Muscle layer of colon (tissue), 2 donors: ENCODE measurements around the gene NT5E.

Experiments
- H3K27ac ChIP-seq: one replicate; pipeline ENCODE4 v1.7.0; 2013; ENCODE audit warnings: low read depth, mild to moderate bottlenecking, low read length, moderate library complexity
- H3K27me3 ChIP-seq, 2 donors: one replicate each; pipeline ENCODE4 v1.7.0; 2013; ENCODE audit warnings: low read length in 2 of 2, mild to moderate bottlenecking in 2 of 2; ENCODE audit not compliant: insufficient read depth in 2 of 2, control insufficient read depth in 1 of 2
- H3K36me3 ChIP-seq: one replicate; pipeline ENCODE4 v1.7.0; 2013; ENCODE audit warnings: mild to moderate bottlenecking, low read length; ENCODE audit not compliant: insufficient read depth
- H3K4me1 ChIP-seq: one replicate; pipeline ENCODE4 v1.7.0; 2013; ENCODE audit warnings: mild to moderate bottlenecking, low read length; ENCODE audit not compliant: insufficient read depth
- H3K4me3 ChIP-seq, 2 donors: one replicate each; pipeline ENCODE4 v1.7.0; 2013; ENCODE audit warnings: low read length in 2 of 2, low read depth in 1 of 2, mild to moderate bottlenecking in 1 of 2, moderate library complexity in 1 of 2
- H3K9ac ChIP-seq: one replicate; pipeline ENCODE4 v1.7.0; 2013; ENCODE audit warnings: low read length
- H3K9me3 ChIP-seq: one replicate; pipeline ENCODE4 v1.7.0; 2013; ENCODE audit warnings: mild to moderate bottlenecking, low read length
- donor health status: abdominal sarcoma.
- donor health status: Adenocarcinoma of cecum.

The NT5E gene

DNA sequence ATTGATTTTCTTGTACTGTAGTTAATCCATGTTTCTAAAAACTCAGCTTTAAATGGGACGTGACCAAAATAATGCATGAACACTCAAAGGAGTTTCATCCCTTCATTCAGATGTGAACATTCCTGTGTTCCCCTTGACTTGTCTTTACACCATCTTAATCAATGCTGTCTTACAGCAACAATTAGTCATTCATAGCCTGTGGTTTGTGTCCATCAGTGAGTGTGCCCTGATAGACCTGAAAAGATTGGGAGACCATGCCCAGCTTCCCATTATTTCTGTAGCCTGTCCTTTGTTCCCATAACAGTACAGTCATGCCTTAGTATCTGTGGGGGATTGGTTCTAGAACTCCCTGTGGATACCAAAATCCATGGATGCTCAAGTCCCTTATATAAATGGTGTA, 23.9 kb downstream of the NT5E start:
- H3K27me3 ChIP-seq, result no peaks in the 10 kb centered on the region
- H3K9ac ChIP-seq, result no peak overlapping the region
- H3K36me3 ChIP-seq, result no peaks in the 10 kb centered on the region
- no peak overlapping the region for H3K4me3 ChIP-seq
- H3K27ac ChIP-seq, result no peak overlapping the region
- no peaks in the 10 kb centered on the region for H3K9me3 ChIP-seq
- H3K4me1 ChIP-seq, result no peaks in the 10 kb centered on the region

DNA sequence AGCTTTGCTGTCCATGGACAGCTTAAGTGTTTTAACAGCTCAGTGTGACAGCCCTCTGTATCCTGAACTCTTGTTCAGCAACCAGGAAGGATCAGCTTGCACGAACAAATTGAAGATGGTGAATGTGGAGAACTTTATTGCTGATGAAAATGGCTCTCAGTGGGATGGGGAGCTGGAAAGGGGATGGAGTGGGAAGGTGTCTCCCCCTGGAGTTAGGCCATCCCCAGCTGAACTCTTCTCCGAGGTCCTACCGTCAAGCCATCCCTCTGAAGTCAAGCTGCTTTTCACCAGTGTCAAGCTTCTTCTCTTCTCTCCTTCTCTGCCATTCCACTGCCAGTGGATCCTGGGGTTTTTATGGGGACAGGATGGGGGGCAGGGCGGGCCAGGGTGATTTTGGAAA, 26.6 kb downstream of the NT5E start:
- H3K9ac ChIP-seq, result no peak overlapping the region
- no peak overlapping the region for H3K27ac ChIP-seq
- no peaks in the 10 kb centered on the region for H3K27me3 ChIP-seq

DNA sequence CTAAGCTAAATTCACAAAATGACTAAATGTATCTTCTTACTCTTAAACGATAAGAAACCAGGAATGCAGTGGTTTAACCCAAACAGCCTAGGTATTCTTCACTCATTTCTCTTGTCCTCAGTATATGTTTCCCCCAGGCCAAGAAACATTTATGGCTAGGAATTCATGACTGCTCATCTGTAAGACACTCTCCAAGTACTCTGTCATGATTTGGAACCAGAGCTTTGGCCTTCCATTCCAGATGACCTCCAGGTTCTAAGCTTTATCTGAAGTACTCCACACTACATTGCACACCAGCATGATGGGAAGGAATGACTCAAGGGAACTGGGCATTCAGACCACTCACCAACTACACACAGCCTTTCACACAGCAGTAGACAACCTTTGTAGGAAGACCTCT, 29.3 kb downstream of the NT5E start:
- Histone ChIP-seq H3K4me3 (no peak overlapping the region), H3K9ac (no peak overlapping the region), H3K9me3 (no peaks in the 10 kb centered on the region), H3K27ac (no peak overlapping the region), H3K4me1 (peaks cover 14% of the 10 kb centered on the region), H3K27me3 (no peaks in the 10 kb centered on the region), H3K36me3 (no peaks in the 10 kb centered on the region)

More for the DNA sequence above, 26.6 kb downstream of the NT5E start:
- H3K4me1 ChIP-seq, result no peaks in the 10 kb centered on the region
- no peak overlapping the region for H3K4me3 ChIP-seq
- H3K36me3 ChIP-seq, result no peaks in the 10 kb centered on the region
- H3K9me3 ChIP-seq, result no peaks in the 10 kb centered on the region

DNA sequence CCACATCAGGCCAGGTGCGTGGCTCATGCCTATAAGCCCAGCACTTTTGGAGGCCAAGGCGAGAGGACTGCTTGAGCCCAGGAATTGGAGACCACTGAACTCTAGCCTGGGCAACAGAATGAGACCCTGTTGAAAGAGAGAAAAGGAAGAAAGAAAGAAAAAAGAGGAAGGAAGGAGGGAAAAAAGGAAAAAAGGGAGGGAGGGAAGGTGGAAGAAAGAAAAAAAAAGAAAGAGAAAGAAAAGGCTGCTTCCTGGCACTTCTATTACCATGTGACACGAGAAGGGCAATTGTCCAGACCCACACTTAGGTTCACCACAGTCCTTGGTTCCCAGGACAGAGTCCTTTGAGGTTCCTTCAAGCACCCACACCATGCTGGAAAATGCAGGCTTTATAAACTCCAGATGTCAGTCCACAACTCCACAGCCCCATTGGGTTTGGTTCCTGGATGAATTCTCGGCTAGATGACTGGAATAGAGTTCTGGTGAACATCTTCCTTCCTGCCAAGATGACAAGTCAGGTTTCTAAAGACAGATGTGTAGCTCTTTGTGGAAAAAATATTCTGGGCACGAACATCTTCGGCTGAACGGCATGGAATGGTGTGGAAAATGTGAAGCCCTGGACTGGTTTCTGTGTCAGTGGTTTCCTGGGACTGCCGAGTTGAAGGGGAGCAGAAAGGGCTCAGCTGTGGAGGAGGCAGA, 32.5 kb downstream of the NT5E start:
- Histone ChIP-seq H3K4me3 (peak overlapping the region in 1 of 2 donors; percentile 11), H3K9ac (no peak overlapping the region), H3K27ac (no peak overlapping the region), H3K27me3 (no peaks in the 10 kb centered on the region), H3K4me1 (peaks cover 14% of the 10 kb centered on the region), H3K9me3 (no peaks in the 10 kb centered on the region), H3K36me3 (no peaks in the 10 kb centered on the region)

DNA sequence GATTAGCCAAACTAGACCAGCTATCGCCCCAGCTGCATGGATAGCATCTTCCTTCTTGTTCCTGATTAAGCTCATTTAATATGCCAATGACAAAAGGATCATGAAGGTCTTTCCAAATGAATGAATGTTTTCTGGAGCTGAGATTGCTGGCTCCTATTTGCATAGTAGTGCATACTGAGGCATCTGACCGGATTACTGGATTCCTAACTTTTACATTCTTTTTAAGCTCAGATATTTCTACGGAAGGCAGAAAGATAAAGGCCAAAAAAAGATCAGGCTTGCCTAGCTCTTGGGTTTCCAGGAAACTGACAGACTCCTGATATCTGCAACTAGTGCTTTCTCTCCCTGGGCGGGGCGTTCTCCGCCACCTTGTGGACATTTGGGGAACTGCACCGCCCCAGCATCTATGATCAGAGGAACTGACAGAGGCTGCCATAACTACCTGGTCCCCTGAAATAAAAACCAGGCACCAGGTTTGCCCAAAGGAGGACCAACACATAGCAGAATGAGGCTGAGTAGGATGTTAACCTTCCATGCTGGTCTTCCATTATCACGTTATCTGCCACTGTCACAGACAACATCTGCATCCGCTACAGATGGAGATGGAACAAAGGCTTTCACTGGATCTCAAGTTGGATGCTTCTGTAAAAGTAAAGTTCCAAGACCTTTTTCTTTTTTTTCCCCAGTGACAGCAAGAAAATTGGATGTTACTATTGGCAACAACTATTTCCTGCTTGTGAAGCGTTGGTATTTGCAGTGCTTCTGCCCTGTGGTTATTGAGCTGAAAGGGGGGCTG, 33.2 kb downstream of the NT5E start:
- Histone ChIP-seq H3K27me3 (no peaks in the 10 kb centered on the region), H3K36me3 (no peaks in the 10 kb centered on the region), H3K9me3 (no peaks in the 10 kb centered on the region), H3K27ac (no peak overlapping the region), H3K4me3 (peak overlapping the region in 1 of 2 donors; percentile 11), H3K9ac (no peak overlapping the region), H3K4me1 (peaks cover 14% of the 10 kb centered on the region)

- no peak overlapping the region for H3K9ac ChIP-seq
- H3K27me3 ChIP-seq, result no peaks in the 10 kb centered on the region
- peaks cover 14% of the 10 kb centered on the region for H3K4me1 ChIP-seq
- no peak overlapping the region for H3K4me3 ChIP-seq
- H3K36me3 ChIP-seq, result no peaks in the 10 kb centered on the region
- H3K9me3 ChIP-seq, result no peaks in the 10 kb centered on the region
- no peak overlapping the region for H3K27ac ChIP-seq
These were observed 34.0 kb downstream of the NT5E start for GRCh38 chr6:85483846-85484245.

GRCh38 chr6:85484948-85485347, 35.1 kb downstream of the NT5E start:
- no peaks in the 10 kb centered on the region for H3K9me3 ChIP-seq
- H3K4me1 ChIP-seq, result peaks cover 14% of the 10 kb centered on the region
- H3K27me3 ChIP-seq, result no peaks in the 10 kb centered on the region
- no peak overlapping the region for H3K27ac ChIP-seq
- no peak overlapping the region for H3K9ac ChIP-seq
- no peak overlapping the region for H3K4me3 ChIP-seq
- no peaks in the 10 kb centered on the region for H3K36me3 ChIP-seq

DNA sequence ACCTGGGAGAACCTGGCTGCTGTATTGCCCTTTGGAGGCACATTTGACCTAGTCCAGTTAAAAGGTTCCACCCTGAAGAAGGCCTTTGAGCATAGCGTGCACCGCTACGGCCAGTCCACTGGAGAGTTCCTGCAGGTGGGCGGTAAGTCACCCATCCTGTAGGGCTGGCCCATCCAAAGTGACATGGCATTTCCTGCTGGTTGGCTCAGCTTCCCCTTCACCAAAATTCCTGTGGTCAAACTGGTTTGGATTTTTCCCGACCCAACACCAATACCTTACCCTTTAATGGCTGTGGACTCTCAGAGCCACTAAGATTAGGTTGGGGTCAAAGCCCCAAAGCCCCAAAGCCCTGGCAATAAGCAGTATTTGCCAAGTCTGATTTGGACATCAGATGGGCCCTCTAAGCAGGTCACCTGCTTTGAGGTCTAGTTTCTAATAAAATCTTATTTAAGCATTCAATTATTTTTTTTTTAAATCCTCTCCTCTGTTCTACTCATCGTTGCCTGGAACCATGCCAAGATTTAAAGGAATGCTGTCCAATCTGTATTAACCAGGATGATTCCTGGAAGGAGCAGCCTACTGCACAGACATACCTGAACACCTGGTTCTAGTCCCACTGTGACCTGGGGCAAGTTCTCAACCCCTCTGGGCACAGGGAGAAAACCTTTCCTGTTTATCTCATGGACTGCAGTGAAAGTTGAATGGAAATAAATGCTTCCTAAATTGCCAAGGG, 40.8 kb downstream of the NT5E start:
- Histone ChIP-seq H3K4me3 (no peak overlapping the region), H3K4me1 (no peaks in the 10 kb centered on the region), H3K27ac (no peak overlapping the region), H3K36me3 (no peaks in the 10 kb centered on the region), H3K9me3 (no peaks in the 10 kb centered on the region), H3K27me3 (no peaks in the 10 kb centered on the region), H3K9ac (no peak overlapping the region)

GRCh38 chr6:85493389-85493788, 43.5 kb downstream of the NT5E start:
- Histone ChIP-seq H3K4me3 (no peak overlapping the region), H3K36me3 (no peaks in the 10 kb centered on the region), H3K4me1 (no peaks in the 10 kb centered on the region)

DNA sequence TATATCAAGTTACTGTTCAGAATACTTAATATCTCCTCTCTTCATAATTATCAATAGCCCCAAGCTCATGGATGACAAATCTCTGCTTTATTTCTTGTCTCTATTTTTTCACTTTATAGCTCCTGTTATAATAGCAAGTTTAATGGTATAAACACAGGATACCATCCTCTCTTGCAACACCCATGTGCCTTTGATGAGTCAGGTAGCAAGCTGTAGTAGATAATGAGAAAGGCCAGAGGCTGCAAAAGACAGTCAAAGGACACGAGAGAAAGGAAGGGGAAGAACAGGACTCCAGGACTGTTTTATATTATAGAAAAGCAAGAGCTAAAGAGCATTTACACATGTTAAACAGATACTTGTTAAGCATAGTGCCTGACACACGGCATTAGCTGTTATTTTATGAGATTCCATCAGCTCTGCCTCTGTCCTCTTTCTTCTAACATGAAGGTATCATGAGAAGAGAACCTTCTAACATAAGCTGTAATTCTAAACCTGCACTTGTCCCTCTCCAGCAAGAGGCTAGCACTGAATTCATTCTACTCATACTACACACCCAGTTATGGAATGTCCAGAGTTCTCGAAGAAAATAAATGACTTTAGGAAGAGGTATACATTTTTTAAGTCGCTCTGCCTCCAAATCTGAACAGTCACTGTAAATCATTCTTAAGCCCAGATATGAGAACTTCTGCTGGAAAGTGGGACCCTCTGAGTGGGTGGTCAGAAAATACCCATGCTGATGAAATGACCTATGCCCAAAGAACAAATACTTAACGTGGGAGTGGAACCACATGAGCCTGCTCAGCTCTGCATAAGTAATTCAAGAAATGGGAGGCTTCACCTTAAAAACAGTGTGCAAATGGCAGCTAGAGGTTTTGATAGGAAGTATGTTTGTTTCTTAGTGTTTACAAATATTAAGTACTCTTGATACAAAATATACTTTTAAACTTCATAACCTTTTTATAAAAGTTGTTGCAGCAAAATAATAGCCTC, 45.0 kb downstream of the NT5E start:
- no peaks in the 10 kb centered on the region for H3K27me3 ChIP-seq
- H3K4me1 ChIP-seq, result no peaks in the 10 kb centered on the region
- H3K27ac ChIP-seq, result no peak overlapping the region
- no peak overlapping the region for H3K4me3 ChIP-seq
- no peak overlapping the region for H3K9ac ChIP-seq
- no peaks in the 10 kb centered on the region for H3K9me3 ChIP-seq
- no peaks in the 10 kb centered on the region for H3K36me3 ChIP-seq

More at GRCh38 chr6:85493389-85493788, 43.5 kb downstream of the NT5E start:
- Histone ChIP-seq H3K9me3 (no peaks in the 10 kb centered on the region), H3K9ac (no peak overlapping the region), H3K27me3 (no peaks in the 10 kb centered on the region), H3K27ac (no peak overlapping the region)
